SK-N-SH treated with all-trans-retinoic acid at 6 μM for 48 hours (cell line): ENCODE results near the gene NUDT1.

Experiments
- ATAC-seq: fragments of 200-7000 bp; cut with Tn5 transposase; 3 replicates; pipeline ENCODE4 v1.9.1; 2020; ENCODE audit warnings: mild to moderate bottlenecking, moderate library complexity
- ARNTL ChIP-seq: fragments of 450-650 bp; formaldehyde crosslinking; IDR thresholded peaks from 2 replicates; pipeline ENCODE4 v1.5.0; 2020; ENCODE audit warnings: low read depth, mild to moderate bottlenecking, moderate library complexity, borderline replicate concordance
- BACH2 ChIP-seq: fragments of 250-450 bp; sonication (Bioruptor Pico); IDR thresholded peaks from 2 replicates; pipeline ENCODE4 v1.9.0; 2021; ENCODE audit warnings: mild to moderate bottlenecking, borderline replicate concordance
- CREB5 ChIP-seq: fragments of 250-450 bp; sonication (Bioruptor Pico); IDR thresholded peaks from 2 replicates; pipeline ENCODE4 v1.5.1; 2020; ENCODE audit warnings: low read depth, mild to moderate bottlenecking, moderate library complexity
- CSDC2 ChIP-seq: fragments of 250-450 bp; sonication (Bioruptor Pico); IDR thresholded peaks from 2 replicates; pipeline ENCODE4 v1.5.0; 2020; ENCODE audit warnings: mild to moderate bottlenecking, moderate library complexity
- CSRNP3 ChIP-seq: fragments of 250-450 bp; sonication (Bioruptor Pico); IDR thresholded peaks from 2 replicates; pipeline ENCODE4 v1.5.1; 2021; ENCODE audit warnings: mild to moderate bottlenecking, moderate library complexity
- ESRRG ChIP-seq: fragments of 250-450 bp; sonication (Bioruptor Pico); IDR thresholded peaks from 2 replicates; pipeline ENCODE4 v1.6.1; 2021; ENCODE audit warnings: mild to moderate bottlenecking
- GLIS3 ChIP-seq: fragments of 250-450 bp; sonication (Bioruptor Pico); IDR thresholded peaks from 2 replicates; pipeline ENCODE4 v1.5.0; 2020; ENCODE audit warnings: mild to moderate bottlenecking, moderate library complexity
- OSR1 ChIP-seq: fragments of 250-450 bp; sonication (Bioruptor Pico); IDR thresholded peaks from 2 replicates; pipeline ENCODE4 v1.8.0; 2022; ENCODE audit warnings: moderate library complexity, mild to moderate bottlenecking, inconsistent platforms
- PATZ1 ChIP-seq: fragments of 250-450 bp; sonication (Bioruptor Pico); IDR thresholded peaks from 2 replicates; pipeline ENCODE4 v1.8.0; 2020; ENCODE audit warnings: mild to moderate bottlenecking, moderate library complexity, borderline replicate concordance
- PPARA ChIP-seq: fragments of 250-450 bp; sonication (Bioruptor Pico); IDR thresholded peaks from 2 replicates; pipeline ENCODE4 v1.5.0; 2020; ENCODE audit warnings: mild to moderate bottlenecking, borderline replicate concordance
- RARB ChIP-seq: fragments of 250-450 bp; sonication (Bioruptor Pico); IDR thresholded peaks from 2 replicates; pipeline ENCODE4 v1.8.0; 2021; ENCODE audit warnings: mild to moderate bottlenecking, moderate library complexity
- SNAI2 ChIP-seq: fragments of 250-450 bp; sonication (Bioruptor Pico); IDR thresholded peaks from 2 replicates; pipeline ENCODE4 v1.5.0; 2020; ENCODE audit warnings: mild to moderate bottlenecking, moderate library complexity
- TCF4 ChIP-seq: fragments of 250-450 bp; sonication (Bioruptor Pico); IDR thresholded peaks from 2 replicates; pipeline ENCODE4 v1.8.0; 2021; ENCODE audit warnings: mild to moderate bottlenecking, moderate library complexity, borderline replicate concordance
- TOX ChIP-seq: fragments of 250-450 bp; sonication (Bioruptor Pico); IDR thresholded peaks from 2 replicates; pipeline ENCODE4 v1.8.0; 2021; ENCODE audit warnings: mild to moderate bottlenecking, moderate library complexity, borderline replicate concordance
- TSHZ2 ChIP-seq: fragments of 250-450 bp; sonication (Bioruptor Pico); IDR thresholded peaks from 2 replicates; pipeline ENCODE4 v1.5.0; 2020; ENCODE audit warnings: mild to moderate bottlenecking, moderate library complexity
- ZFP30 ChIP-seq: fragments of 450-650 bp; formaldehyde crosslinking; IDR thresholded peaks from 2 replicates; pipeline ENCODE4 v1.5.0; 2022; ENCODE audit warnings: mild to moderate bottlenecking, moderate library complexity
- ZNF565 ChIP-seq: fragments of 450-650 bp; formaldehyde crosslinking; conservative IDR thresholded peaks from 2 replicates; pipeline ENCODE4 v1.5.0; 2020; ENCODE audit warnings: low read depth, mild to moderate bottlenecking, moderate library complexity
- ZNF70 ChIP-seq: fragments of 450-650 bp; formaldehyde crosslinking; IDR thresholded peaks from 2 replicates; pipeline ENCODE4 v1.5.0; 2020; ENCODE audit warnings: mild to moderate bottlenecking, moderate library complexity
- ZNF8 ChIP-seq: fragments of 450-650 bp; formaldehyde crosslinking; IDR thresholded peaks from 2 replicates; pipeline ENCODE4 v1.5.0; 2020; ENCODE audit warnings: mild to moderate bottlenecking, moderate library complexity

The NUDT1 gene

GRCh38 chr7:2251381-2251780, 9.4 kb downstream of the NUDT1 start:
- TF ChIP-seq TCF4 (CRISPR knock-in tag) (no peak), ZNF70 (CRISPR knock-in tag) (no peak), ARNTL (CRISPR knock-in tag) (no peak), ESRRG (no peak), OSR1 (CRISPR knock-in tag) (no peak), CREB5 (CRISPR knock-in tag) (no peak), CSRNP3 (CRISPR knock-in tag) (no peak), ZNF565 (CRISPR knock-in tag) (no peak)
- no peak for ATAC-seq

- TF ChIP-seq RARB (no peak), TCF4 (CRISPR knock-in tag) (no peak), TOX (CRISPR knock-in tag) (no peak), CSRNP3 (CRISPR knock-in tag) (no peak), SNAI2 (CRISPR knock-in tag) (no peak), TSHZ2 (CRISPR knock-in tag) (no peak), ZNF565 (CRISPR knock-in tag) (no peak), ZNF8 (no peak), BACH2 (no peak)
- no peak for ATAC-seq
Measured at GRCh38 chr7:2251841-2252771, 10.1 kb downstream of the NUDT1 start.

- ATAC-seq, result no peak
- TF ChIP-seq PATZ1 (CRISPR knock-in tag) (no peak), GLIS3 (CRISPR knock-in tag) (no peak), CSRNP3 (CRISPR knock-in tag) (no peak), RARB (no peak), CSDC2 (CRISPR knock-in tag) (no peak), ZFP30 (CRISPR knock-in tag) (no peak), BACH2 (no peak), ARNTL (CRISPR knock-in tag) (no peak), SNAI2 (CRISPR knock-in tag) (no peak), TOX (CRISPR knock-in tag) (no peak), CREB5 (CRISPR knock-in tag) (no peak), TSHZ2 (CRISPR knock-in tag) (no peak), PPARA (no peak), TCF4 (CRISPR knock-in tag) (no peak), OSR1 (CRISPR knock-in tag) (no peak), ZNF565 (CRISPR knock-in tag) (no peak)
Measured at GRCh38 chr7:2253021-2253420, 11.0 kb downstream of the NUDT1 start.
